K562 (cell line): ENCODE results near the gene NPEPL1.
"Not testable (repeated sequence)": the region's sequence is repeated elsewhere in the genome, so short reads cannot be mapped to it uniquely, and the experiment has no call there.

Source experiments
- CHCHD3 ChIP-seq: fragments of 250-450 bp; sonication (Bioruptor Pico); IDR thresholded peaks from 2 replicates; pipeline ENCODE4 v2.1.2; 2022; ENCODE audit warnings: mild to moderate bottlenecking
- CREM ChIP-seq: IDR thresholded peaks from 2 replicates; pipeline ENCODE4 v1.6.1; 2014; ENCODE audit warnings: antibody characterized with exemption, low read depth
- CTCF ChIP-seq, 3 experiments: IDR thresholded peaks in 2 of 3; conservative IDR thresholded peaks in 1 of 3; 2 replicates each; pipeline ENCODE4 v1.5.1; 2011 to 2012; ENCODE audit warnings: low read length in 3 of 3, mild to moderate bottlenecking in 3 of 3, control low read depth in 2 of 3, improper control_type of control experiment in 1 of 3, inconsistent platforms in 1 of 3, low read depth in 1 of 3, mixed read lengths in 1 of 3, moderate library complexity in 1 of 3; ENCODE audit not compliant: insufficient read depth in 2 of 3
- HDAC2 ChIP-seq: fragments of 450-650 bp; IDR thresholded peaks from 2 replicates; pipeline ENCODE4 v1.6.1; 2016; ENCODE audit warnings: mild to moderate bottlenecking
- HNRNPK ChIP-seq: fragments of 200-400 bp; formaldehyde crosslinking; IDR thresholded peaks from one replicate; pipeline ENCODE4 v1.6.1; 2018; ENCODE audit warnings: mild to moderate bottlenecking, low read depth, low read length; ENCODE audit not compliant: poor library complexity, severe bottlenecking
- JUND ChIP-seq, 2 experiments: IDR thresholded peaks; 2 replicates in 1 of 2; 3 replicates in 1 of 2; pipeline ENCODE4 v1.6.1; 2011; ENCODE audit warnings: borderline replicate concordance in 2 of 2, low read depth in 2 of 2, low read length in 2 of 2, improper control_type of control experiment in 1 of 2, missing biosample characterization in 1 of 2, missing genetic modification characterization in 1 of 2, missing genetic modification reagents in 1 of 2
- NFYB ChIP-seq: IDR thresholded peaks from 2 replicates; pipeline ENCODE4 v1.6.1; 2011; ENCODE audit warnings: mild to moderate bottlenecking, moderate library complexity; ENCODE audit not compliant: insufficient read length; ENCODE audit errors: extremely low read depth
- POLR2AphosphoS5 ChIP-seq: IDR thresholded peaks from 2 replicates; pipeline ENCODE4 v1.6.1; 2011; ENCODE audit warnings: mild to moderate bottlenecking, low read depth, low read length, moderate library complexity; ENCODE audit not compliant: control insufficient read depth, insufficient read depth
- USF2 ChIP-seq: sonication (generic); formaldehyde crosslinking; IDR thresholded peaks from 2 replicates; pipeline ENCODE4 v1.5.0; 2020; ENCODE audit warnings: missing genetic modification reagents
- ZNF253 ChIP-seq: fragments of 250-450 bp; sonication (Bioruptor Pico); conservative IDR thresholded peaks from 2 replicates; pipeline ENCODE4 v1.6.1; 2021; ENCODE audit warnings: mild to moderate bottlenecking
- ZNF274 ChIP-seq: IDR thresholded peaks from 2 replicates; pipeline ENCODE4 v1.6.1; 2011; ENCODE audit warnings: low read depth, mild to moderate bottlenecking, low read length, moderate library complexity, borderline replicate concordance

- not testable (repeated sequence) for TF ChIP-seq ZNF253 (CRISPR knock-in tag); POLR2AphosphoS5; JUND (IDR thresholded peaks at IDR 0.05; ENCODE audit: borderline replicate concordance, low read depth, low read length); JUND (tag; IDR thresholded peaks at IDR 0.05; ENCODE audit: borderline replicate concordance, low read depth, low read length); HNRNPK; CTCF (IDR thresholded peaks at IDR 0.05 in 2 of 3, conservative IDR thresholded peaks at IDR 0.05 in 1 of 3; ENCODE audit: insufficient read depth in 2 of 3, low read depth in 1 of 3, low read length in 3 of 3); HDAC2; CHCHD3; CREM; NFYB; USF2 (CRISPR knock-in tag); ZNF274
Measured at GRCh38 chr20:58757647-58758046, 65.0 kb downstream of the NPEPL1 start.
